ENCODE measurements around the gene PLXNA1.

Gene PLXNA1

DNA sequence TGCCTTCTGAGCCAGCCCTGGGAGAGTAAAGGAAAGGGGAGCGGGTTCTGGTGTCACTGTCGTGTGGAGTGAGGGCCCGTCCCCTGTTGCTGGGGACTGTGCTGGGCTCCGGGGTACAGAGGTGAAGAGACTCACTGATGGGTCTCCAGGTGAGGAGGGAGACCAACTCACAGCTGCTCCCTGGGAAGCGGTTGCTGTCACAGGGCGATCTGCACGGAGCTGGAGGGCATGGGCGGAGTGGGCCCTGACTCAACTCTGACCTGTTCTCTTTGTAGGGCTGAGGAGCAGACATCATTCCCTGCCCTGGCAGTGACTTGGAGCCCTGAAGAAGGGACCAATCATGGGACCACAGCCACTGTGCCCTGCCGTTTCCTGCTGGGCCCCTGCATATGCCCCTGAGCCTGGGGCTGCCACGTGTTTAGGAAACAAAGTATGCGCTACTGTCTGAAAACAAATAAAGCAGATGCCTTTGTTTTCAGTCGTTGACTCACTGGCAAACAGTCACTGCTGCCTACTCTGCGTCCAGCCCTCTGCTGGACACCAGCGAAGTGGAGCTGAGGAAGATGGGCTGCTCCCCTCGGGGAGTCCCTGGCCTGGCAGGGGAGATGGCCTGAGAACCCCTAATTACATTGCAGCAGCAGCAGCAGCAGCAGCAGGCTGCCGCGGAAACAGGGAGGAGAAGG lies 22.9 kb upstream of the PLXNA1 start:
- no peak for TF ChIP-seq CTCF (IDR thresholded peaks at IDR 0.05)

GRCh38 chr3:126960604-126960995 lies 22.3 kb upstream of the PLXNA1 start:
- no peak for TF ChIP-seq CTCF (IDR thresholded peaks at IDR 0.05)

DNA sequence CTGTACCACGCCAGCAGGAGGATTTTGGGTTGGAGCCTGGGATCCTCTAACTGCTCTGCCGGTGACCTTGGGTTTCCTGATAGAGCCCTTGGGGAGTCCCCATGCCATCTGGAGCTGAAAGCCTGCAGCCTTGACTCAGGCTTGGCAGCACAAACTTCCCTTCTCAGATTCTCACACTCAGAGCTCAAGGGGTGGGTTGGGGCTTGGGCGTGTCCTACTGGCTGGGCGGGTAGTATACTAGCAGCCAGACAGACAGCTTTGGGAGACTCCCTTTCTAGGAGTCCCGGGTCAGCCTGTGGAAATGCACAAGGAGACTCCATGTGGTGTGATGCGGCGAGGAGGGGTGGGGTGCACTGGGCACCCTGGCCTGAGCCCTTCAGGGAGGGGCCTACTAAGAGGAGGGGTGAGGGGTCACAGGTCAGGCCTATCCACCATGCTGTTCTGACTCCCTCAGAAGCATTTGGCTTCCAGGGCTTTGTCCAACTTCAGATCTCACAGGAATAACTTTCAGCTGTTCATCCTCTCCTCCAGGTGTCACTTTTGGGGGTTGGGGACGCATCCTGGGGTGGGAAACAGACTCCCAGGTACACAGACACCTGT lies 21.6 kb upstream of the PLXNA1 start:
- no peak for TF ChIP-seq CTCF (IDR thresholded peaks at IDR 0.05)

DNA sequence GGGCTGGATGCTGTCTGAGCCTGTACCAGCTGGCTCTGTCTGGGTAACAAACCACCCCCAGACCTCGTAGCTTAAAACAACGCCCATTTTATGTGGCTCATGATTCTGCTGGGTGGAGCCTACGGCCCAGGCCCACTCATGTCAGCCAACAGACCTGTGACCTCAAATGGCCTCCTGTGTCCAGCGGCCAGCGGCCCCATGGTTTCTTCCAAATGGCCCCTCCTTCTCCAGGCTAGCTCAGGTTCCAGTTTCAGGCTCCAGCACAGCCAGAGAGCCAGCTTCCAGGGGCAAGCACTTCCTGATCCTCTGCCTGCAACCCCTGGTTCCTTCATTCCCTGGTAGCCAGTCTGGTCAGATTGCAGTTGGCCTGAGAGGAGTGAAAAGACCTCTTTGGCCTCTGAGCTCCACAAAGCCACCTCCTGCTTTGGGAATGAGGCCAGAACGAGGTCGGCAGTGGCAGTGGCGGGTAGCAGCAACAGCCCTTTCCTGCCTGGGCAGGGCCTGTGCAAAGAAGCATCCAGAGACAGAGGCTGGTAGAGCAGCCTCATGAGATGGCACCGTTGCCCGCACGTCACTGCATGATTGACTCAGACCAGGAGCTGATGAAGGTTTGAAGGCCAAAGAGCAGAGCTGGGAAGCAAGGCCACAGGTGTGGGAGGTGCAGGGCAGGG lies 21.0 kb upstream of the PLXNA1 start:
- TF ChIP-seq CTCF (IDR thresholded peaks at IDR 0.05) = no peak

DNA sequence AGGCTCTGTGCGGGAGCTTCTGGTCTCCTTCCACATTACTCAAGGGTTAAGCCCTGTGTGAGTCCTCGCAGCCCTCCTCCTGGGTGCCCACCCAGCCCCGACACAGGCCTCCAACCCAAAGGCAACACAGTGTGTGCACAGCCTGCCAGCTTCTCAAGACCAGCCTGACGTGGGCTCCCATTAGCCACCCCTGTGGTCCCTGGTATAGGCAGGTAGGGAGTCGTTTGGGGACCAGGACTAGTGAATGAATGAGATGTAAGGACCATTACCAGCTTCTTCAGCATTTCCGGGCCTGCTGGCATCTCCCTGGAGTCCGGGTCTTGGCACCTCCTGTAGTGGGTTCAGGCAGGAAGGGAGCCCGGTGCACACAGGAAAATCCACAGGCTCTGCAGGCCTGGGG lies 20.2 kb upstream of the PLXNA1 start:
- TF ChIP-seq CTCF (IDR thresholded peaks at IDR 0.05) = no peak

DNA sequence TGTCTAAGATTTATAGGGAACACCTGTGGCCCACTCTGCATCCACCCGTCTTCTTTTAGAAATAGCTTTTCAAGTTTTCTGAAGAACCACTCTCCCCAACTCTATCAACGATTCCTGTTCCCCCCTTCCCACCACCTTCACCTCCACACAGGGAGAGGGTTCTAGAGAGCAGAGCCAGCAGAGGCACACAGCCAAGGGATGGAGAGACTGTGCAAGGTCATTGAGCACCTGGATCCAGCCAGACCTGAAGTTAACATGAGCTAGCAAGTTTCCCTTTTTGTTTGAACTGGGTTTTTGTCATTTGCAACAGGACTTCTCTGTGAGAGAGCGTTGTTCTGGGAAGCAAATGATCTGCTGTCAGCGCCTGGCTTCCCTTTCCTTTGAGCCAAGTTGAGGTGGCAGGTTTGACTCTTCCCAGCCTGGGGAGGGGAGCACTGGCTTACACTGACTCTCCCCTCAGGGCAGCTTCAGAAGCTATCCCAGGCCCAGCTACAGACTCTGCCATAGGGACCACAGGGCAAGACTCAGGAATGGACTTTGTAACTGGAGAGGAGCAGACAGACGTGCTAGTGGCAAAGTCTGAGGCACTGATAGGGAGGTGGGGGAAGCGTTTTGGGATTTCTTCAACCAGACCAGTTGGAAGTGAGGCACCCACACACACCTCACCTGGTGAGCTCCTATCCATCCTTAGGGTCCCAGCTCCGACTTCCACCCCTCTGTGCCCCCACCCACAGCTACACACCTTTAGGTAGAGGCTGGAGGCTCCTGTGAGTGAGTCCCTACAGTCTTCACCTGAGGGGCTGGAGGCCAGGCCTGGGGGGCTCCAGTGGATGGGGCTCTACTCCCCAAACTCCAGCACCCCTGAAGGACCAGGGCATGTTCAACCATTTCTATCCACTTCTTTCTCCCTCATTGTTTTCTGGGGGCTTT lies 19.4 kb upstream of the PLXNA1 start:
- no peak for TF ChIP-seq CTCF (IDR thresholded peaks at IDR 0.05)

DNA sequence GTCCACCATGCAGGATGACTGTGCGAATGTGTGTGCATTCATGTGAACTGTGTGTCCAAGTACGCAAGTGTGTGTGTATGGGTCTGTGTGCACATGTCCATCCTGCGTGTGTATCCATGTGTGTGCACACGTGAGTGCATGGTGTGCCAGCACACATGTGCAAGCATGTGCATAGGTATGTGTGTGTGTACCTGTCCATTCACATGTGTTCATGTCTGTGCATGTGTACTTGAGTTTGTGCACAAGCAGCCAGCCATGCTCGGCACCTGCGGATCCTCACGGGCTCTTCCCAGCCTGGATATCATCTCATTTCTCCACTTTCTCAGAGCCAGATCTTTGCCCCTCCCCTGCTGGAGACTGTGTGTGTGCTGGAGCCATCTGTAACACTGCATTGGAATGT lies 18.7 kb upstream of the PLXNA1 start:
- TF ChIP-seq CTCF (IDR thresholded peaks at IDR 0.05) = no peak

Measured in LNCAP (cell line).